GM21737 (cell line): Measurements from ENCODE around the gene CDH20.

Source experiments
- ATAC-seq: cut with Tn5 transposase; IDR thresholded peaks from one replicate; pipeline ENCODE4 v1.9.1; 2021; ENCODE audit warnings: mild to moderate bottlenecking, moderate library complexity; ENCODE audit not compliant: unreplicated experiment

The CDH20 gene

DNA sequence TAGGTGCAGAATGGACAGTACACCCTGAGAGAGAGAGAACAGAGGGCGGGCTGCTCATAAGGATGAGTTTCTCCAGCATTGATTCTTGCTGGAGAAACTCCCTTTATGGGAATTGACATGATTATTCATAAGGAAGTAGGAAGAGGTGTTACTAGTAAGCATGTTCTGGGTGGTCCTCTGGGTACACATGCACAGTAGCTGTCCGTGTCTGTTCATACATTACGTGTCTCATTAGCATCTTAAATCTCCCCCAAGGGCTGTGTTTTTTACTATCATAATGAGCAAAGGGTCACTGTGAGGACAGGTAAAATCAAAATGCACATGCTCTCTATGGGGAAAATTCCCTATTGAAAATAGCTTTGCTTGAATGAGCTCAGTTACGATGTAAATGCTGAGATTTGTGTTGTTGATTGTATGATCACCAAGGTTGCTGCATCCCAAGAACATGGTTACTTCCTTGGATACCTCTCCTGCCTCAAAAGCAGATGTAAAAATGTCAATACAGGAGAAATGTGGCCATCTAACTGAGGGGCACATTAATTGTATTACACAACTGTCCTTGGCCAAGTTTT lies 238.9 kb downstream of the CDH20 start:
- ATAC-seq = no peak

DNA sequence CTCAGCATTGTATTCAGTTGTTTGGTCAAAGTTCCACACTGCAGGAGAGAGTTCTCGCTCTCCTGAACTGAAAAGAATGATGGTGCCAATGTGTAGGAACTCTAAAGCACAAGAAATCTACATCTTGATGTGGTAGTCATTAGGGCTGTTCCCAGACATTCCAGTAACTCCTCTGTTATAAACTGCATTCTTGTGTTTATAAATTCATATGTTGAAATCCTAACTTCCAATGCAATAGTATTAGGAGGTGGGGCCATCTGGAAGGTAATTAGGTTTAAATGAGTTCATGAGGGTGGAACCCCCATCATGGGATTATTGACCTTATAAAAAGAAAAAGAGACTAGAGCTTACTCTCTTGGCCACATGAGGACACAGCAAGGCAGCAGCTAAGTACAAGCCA lies 239.6 kb downstream of the CDH20 start:
- no peak for ATAC-seq

- ATAC-seq = no peak
Observed at GRCh38 chr18:61574665-61575064, 241.4 kb downstream of the CDH20 start.

GRCh38 chr18:61575419-61575818 lies 242.2 kb downstream of the CDH20 start:
- ATAC-seq = no peak

DNA sequence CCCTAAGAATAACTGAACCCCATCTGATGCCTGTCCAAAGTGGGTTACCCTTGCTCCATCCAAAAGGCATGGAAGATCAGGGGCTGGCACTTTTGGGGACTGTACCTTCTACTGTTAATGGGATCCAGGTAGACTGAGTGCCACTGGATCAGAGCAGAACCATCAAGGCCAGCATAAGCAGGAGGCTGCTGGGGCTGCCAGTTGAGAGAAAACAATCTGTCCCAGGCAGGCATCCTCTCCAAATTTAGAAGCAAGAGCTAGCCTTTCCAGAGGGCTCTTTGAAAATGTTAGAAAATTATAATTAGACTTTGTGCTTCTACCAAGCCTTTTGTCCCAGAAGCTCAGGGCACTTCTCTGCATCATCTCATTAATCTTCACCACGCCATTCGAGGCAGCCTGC lies 245.6 kb downstream of the CDH20 start:
- ATAC-seq = no peak

GRCh38 chr18:61579581-61579980 lies 246.4 kb downstream of the CDH20 start:
- ATAC-seq = no peak

- ATAC-seq = no peak
Observed at GRCh38 chr18:61580046-61580445, 246.8 kb downstream of the CDH20 start.

- no peak for ATAC-seq
Observed at GRCh38 chr18:61581578-61582201, 248.5 kb downstream of the CDH20 start.

DNA sequence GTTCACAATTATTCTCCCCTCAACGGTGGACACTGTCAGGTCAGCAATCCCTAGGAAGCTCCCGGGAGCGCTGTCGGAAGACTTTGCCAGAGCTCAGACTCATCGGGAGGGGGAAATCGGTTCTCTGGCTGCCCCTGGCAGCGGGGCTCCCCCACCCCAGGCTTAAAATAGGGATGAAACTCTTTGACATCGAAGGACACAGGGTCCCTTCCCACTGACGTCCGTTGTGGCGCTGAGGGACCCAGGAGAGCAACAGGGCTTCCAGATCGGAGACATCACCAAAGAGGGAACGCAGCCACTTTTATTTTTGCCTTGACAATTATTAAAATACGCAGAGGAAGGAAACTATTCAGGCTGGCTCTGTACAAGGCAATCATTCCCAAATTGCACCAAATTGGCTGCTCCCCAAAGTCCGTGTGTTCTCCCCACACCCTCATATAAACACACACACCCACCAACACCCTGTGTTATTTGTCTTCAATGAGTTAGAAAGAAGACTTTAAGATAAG lies 249.0 kb downstream of the CDH20 start:
- ATAC-seq = no peak

DNA sequence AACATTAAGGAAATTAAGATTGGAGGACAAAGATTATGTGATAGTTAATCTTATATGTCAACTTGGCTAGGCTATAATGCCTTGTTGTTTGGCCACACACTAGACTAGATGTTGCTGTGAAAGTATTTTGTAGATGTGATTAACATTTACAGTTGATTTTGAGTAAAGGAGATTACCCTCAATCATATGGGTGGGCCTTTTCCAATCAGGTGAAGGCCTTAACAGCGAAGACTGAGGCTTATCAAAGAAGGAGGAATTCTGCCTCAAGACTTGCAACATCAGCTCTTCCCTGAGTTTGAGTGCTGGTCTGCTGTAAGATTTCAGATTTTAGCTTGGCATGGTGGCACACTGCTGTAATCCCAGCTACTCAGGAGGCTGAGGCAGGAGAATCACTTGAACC lies 250.3 kb downstream of the CDH20 start:
- ATAC-seq = no peak

GRCh38 chr18:61587865-61588264 lies 254.6 kb downstream of the CDH20 start:
- ATAC-seq = no peak

GRCh38 chr18:61589053-61589723 lies 256.0 kb downstream of the CDH20 start:
- no peak for ATAC-seq

DNA sequence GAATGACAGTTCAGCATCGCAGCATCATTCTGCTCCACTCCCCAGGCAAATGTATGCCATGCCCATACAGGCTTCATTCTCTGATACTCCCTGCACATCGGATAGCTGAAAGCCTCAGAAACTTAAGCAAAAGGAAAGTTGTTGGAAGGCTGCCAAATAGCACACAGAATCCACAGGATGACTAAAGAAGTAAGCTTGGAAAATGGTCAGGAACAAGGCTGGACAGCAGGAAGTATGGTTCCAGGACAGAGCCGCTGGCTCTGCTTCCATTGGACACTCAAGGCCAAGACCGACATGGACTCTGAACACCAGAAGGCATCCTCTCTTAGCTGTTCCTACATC lies 256.5 kb downstream of the CDH20 start:
- no peak for ATAC-seq

DNA sequence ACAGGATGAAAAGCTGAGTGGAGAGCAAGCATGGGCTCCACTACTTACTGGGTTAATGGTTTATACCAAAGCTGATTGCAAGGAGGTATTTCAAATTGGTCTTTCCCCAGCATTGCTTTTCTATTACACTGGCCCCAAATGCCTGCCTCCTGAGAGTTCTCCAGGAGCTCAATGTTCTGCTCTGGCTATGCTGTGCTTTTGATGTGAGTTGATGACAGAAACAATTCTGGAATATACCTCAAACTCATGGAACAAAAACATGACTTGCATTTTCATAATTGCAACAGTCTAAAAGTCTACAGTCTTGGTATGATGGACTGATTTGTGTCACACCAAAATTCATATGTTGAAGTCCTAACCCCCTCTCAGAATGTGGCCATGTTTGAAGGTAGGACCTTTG lies 258.0 kb downstream of the CDH20 start:
- no peak for ATAC-seq

GRCh38 chr18:61595615-61596251 lies 262.5 kb downstream of the CDH20 start:
- no peak for ATAC-seq

DNA sequence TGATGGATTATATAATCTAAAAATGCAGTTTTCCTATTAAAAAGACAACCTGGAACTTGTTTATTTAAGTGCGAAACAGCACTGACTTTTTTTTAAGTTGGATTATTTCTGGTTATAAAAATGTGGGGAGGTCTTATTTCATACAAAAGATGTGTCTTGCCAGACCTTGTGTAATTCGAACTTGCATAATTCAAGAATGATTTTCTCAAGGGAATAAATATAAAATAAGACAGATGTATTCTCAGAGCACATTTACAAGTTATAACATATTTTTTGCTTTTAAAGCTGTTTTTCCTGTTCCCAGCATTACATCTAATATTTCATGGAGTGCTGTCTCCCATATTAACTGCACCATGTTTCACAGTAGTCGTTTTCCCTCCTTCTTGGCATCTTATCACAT lies 263.1 kb downstream of the CDH20 start:
- no peak for ATAC-seq

- ATAC-seq = no peak
Observed at GRCh38 chr18:61597316-61597715, 264.1 kb downstream of the CDH20 start.

DNA sequence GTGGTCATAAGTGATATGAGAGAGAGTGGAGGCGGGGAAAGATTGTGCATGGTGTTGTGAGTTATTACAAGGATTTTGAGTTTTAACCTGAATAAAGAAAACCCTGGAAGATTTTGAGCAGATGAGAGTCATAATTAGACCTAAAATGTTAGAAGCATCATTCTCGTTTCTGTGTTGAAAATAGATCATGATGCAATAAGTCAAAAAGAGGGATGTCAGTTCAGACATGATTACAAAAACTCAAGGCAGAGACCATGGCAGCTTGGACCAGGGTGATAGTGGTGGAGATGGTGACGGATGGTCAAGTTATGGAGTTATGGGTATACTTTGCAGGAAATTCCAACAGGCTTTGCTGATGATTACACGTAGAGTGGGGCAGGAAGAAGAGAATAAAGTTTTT lies 267.2 kb downstream of the CDH20 start:
- no peak for ATAC-seq

DNA sequence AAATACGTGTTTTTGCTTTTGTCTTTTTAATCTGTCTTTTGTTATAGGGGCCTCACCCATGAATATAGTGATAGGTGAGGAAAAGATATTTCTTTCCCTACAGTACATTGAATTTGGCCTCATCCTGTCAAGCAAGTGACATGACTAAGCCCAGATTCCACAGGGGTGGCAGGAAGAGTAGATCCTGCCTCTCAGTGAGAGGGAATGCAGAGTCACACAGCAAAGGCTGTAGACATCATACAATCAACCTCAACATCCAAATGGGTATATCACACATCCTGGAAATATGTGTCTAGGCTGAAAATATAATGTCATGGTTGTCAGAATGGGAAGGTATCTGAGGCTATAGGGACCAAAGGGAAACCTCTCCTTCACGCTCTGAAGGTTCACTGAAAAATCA lies 269.6 kb downstream of the CDH20 start:
- no peak for ATAC-seq
